Smooth muscle cell (in vitro differentiated cells): ENCODE measurements around the gene COL5A1. TPM values are rescaled to one million over a fixed set of nuclear protein-coding genes. Genes with fewer than 3 reads are reported as not detected.
A peak's percentile ranks its signal among the peaks of the same experiment; 100 is the strongest.

Experiments
- DNase-seq: peaks from one replicate; lab custom pipeline; 2025; ENCODE audit not compliant: unreplicated experiment; lab: John Stamatoyannopoulos, UW
- H2AFZ ChIP-seq: fragments of 200-600 bp; sonication (generic); 2 replicates; pipeline ENCODE4 v1.6.0; 2016; ENCODE audit warnings: antibody characterized with exemption, low read depth, mild to moderate bottlenecking
- H3F3A ChIP-seq: fragments of 200-600 bp; sonication (generic); 2 replicates; pipeline ENCODE4 v1.6.0; 2017; ENCODE audit warnings: antibody characterized with exemption, low read depth
- H3K27ac ChIP-seq: fragments of 200-600 bp; sonication (generic); 2 replicates; pipeline ENCODE4 v1.5.1; 2016; ENCODE audit warnings: low read depth, mild to moderate bottlenecking
- H3K27me3 ChIP-seq: fragments of 200-600 bp; sonication (generic); 2 replicates; pipeline ENCODE4 v1.6.1; 2016; ENCODE audit warnings: low read depth, mild to moderate bottlenecking
- H3K36me3 ChIP-seq: fragments of 200-600 bp; sonication (generic); 2 replicates; pipeline ENCODE4 v1.5.1; 2016; ENCODE audit warnings: low read depth
- H3K4me1 ChIP-seq: fragments of 200-600 bp; sonication (generic); 2 replicates; pipeline ENCODE4 v1.5.1; 2016; ENCODE audit warnings: low read depth
- H3K4me2 ChIP-seq: fragments of 200-600 bp; sonication (generic); 2 replicates; pipeline ENCODE4 v1.6.0; 2016; ENCODE audit warnings: mild to moderate bottlenecking
- H3K4me3 ChIP-seq: fragments of 200-600 bp; sonication (generic); 2 replicates; pipeline ENCODE4 v1.5.1; 2016; ENCODE audit warnings: mild to moderate bottlenecking
- H3K79me2 ChIP-seq: fragments of 200-600 bp; sonication (generic); 2 replicates; pipeline ENCODE4 v1.6.0; 2016; ENCODE audit warnings: low read depth, mild to moderate bottlenecking
- H3K9ac ChIP-seq: fragments of 200-600 bp; sonication (generic); 2 replicates; pipeline ENCODE4 v1.6.0; 2016; ENCODE audit warnings: low read depth
- H3K9me3 ChIP-seq: fragments of 200-600 bp; sonication (generic); replicated peaks from 2 replicates; pipeline ENCODE4 v1.5.1; 2016; ENCODE audit warnings: low read depth
- H4K20me1 ChIP-seq: fragments of 200-600 bp; sonication (generic); 2 replicates; pipeline ENCODE4 v1.6.0; 2016; ENCODE audit warnings: low read depth
- WGBS: methylation state at CpG from one replicate; pipeline ENCODE4 v1.1.7; 2016; ENCODE audit warnings: low lambda C conversion rate; 5-methylcytosine and 5-hydroxymethylcytosine counted together
- polyA plus RNA-seq: library from polyadenylated mRNA; unstranded; fragments of >200 nt; fragmentation: Nextera tagmentation; extraction: Ambion mirVana; gene quantifications from 2 replicates; pipeline ENCODE4 v1.2.1, GENCODE V29; 2016
- total RNA-seq: library from RNA; depleted of rRNA; stranded (reverse); fragments of >200 nt; gene quantifications from 2 replicates; pipeline ENCODE4 v1.2.3, GENCODE V29; 2014
- TF ChIP-seq, protein P1 (sequence below): fragments of 200-600 bp; sonication (generic); IDR thresholded peaks from 2 replicates; pipeline ENCODE4 v1.5.1; 2017; ENCODE audit warnings: borderline replicate concordance, mild to moderate bottlenecking, antibody characterized with exemption; ENCODE audit not compliant: insufficient read depth, poor library complexity, severe bottlenecking

COL5A1 gene
- total and polyA plus RNA-seq, 2 experiments from 2014 or later: 1,084 to 1,443 TPM

DNA sequence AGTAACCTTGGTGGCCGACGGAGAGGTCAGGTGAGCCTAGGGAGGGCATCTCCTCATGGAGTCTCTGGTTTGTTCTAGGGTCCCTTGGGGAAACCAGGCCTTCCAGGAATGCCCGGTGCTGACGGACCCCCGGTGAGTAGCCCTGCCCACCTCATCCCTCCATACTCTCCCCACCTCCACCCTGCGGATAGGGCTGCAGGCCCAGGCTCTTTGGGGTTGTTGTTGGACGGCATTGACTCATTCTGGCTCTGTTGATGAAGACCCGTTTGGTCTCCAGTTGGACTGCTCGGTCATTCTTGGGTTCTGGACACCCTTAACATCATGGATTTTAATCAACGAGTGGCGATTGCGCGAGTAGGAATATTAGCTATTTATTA is 126.7 kb downstream of the COL5A1 start:
- TF ChIP-seq, protein P1, sequence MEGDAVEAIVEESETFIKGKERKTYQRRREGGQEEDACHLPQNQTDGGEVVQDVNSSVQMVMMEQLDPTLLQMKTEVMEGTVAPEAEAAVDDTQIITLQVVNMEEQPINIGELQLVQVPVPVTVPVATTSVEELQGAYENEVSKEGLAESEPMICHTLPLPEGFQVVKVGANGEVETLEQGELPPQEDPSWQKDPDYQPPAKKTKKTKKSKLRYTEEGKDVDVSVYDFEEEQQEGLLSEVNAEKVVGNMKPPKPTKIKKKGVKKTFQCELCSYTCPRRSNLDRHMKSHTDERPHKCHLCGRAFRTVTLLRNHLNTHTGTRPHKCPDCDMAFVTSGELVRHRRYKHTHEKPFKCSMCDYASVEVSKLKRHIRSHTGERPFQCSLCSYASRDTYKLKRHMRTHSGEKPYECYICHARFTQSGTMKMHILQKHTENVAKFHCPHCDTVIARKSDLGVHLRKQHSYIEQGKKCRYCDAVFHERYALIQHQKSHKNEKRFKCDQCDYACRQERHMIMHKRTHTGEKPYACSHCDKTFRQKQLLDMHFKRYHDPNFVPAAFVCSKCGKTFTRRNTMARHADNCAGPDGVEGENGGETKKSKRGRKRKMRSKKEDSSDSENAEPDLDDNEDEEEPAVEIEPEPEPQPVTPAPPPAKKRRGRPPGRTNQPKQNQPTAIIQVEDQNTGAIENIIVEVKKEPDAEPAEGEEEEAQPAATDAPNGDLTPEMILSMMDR: no peak
- no peak overlapping the region for H3K4me3 ChIP-seq
- no peak overlapping the region for H3K9ac ChIP-seq
- peak overlapping the region; percentile 75 for H3K27ac ChIP-seq
- peaks cover 100% of the 10 kb centered on the region for H4K20me1 ChIP-seq
- 91% methylated on average over 12 of the region's 13 CpGs for WGBS
- H3K27me3 ChIP-seq: no peaks in the 10 kb centered on the region
- no peak for DNase-seq
- peaks cover 36% of the 10 kb centered on the region for H3K36me3 ChIP-seq
- peaks cover 83% of the 10 kb centered on the region for H3K79me2 ChIP-seq
- H3K4me1 ChIP-seq: no peaks in the 10 kb centered on the region
- H3K9me3 ChIP-seq: no peaks in the 10 kb centered on the region
- H3K4me2 ChIP-seq: no peak overlapping the region
- H3F3A ChIP-seq: peaks cover 96% of the 10 kb centered on the region
- no peak overlapping the region for H2AFZ ChIP-seq

DNA sequence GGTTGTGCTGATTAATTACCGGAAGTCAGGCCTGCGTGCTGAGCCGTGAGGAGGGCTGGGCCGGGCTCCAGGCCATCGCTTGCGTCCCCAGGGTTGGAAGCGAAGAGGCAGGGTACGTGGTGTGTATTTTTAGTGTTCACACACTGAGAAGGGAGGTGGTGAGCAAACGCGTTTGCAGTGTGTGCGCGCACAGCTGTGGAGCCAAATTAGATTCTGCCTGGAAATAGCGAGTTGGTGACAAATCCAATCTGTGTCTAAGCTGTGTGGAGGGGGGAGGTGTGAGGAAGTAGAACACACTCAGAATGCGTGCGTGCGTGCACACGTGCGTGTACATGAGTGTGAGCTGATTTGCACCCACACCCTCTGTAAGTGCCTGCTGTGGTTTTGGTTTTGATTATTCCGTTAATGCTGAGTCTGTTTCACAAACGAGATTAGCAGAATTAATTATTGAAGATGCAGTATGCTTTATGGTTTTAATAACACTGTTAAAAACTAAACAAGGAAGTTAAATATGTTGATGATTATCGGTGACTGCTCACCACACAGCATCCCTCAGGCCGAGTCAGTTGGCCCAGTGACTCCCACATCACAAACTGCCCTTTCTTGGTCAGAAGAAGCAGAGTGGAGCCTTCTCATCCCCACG is 127.2 kb downstream of the COL5A1 start:
- TF ChIP-seq, protein P1: no peak
- Histone ChIP-seq H4K20me1 (peaks cover 100% of the 10 kb centered on the region), H2AFZ (no peak overlapping the region), H3K9me3 (no peaks in the 10 kb centered on the region), H3K4me2 (no peak overlapping the region), H3K27me3 (no peaks in the 10 kb centered on the region), H3K9ac (no peak overlapping the region), H3K36me3 (peaks cover 31% of the 10 kb centered on the region), H3F3A (peaks cover 96% of the 10 kb centered on the region), H3K4me1 (no peaks in the 10 kb centered on the region), H3K79me2 (peaks cover 83% of the 10 kb centered on the region), H3K4me3 (no peak overlapping the region), H3K27ac (peak overlapping the region; percentile 75)
- WGBS: 91% methylated on average over 23 of the region's 23 CpGs
- no peak for DNase-seq

DNA sequence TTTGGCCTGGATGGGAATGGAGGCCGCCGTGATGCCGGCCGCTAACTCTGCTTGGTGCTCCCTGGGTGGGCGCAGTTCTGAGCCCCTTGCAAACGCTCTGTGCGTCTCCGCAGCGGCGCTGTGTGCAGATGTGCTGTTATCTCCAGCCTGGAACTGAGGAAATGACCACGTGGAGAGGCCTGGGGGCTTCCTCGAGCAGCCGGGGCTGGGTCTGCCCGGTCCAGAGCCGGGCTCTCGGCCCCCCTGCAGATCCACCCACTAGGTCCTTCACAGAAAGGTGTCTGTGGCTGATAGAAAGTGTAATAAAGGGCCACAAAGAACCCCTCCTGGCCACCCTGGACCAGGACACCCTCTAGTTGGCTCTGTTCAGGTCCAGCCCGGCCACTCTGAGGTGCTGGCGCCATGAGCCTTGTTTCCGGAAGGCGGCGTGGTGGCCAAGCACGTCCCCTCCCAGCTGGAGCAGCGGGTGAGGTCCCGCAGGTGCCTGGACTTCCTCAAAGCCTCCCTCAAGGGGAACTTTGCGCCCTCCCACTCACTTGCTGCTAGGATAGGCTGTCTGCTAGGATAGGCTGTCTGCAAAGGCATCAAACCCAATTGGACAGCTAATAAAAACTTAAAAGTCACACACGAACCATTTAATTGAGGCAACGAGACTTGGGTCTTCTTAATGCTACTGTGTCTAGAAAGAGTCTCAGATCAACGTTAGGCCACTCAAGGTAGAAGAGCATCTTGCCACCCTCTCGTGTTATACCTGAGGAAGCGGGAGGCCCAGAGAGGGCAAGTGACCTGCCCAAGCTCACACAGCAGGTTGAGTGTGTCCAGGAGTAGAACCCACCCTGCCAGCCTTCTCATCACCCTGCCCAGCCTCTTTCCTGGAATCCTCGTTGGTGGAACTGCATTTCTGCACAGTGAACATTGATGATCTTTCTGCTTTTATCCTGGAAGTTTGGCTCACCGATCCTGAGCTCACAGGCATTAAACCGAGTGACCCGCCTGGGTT is 129.7 kb downstream of the COL5A1 start:
- Histone ChIP-seq H4K20me1 (peaks cover 100% of the 10 kb centered on the region), H3K36me3 (peaks cover 16% of the 10 kb centered on the region), H3K9ac (no peak overlapping the region)

More for the DNA sequence above, 129.7 kb downstream of the COL5A1 start:
- TF ChIP-seq, protein P1: no peak
- 92% methylated on average over 34 of the region's 34 CpGs for WGBS
- no peaks in the 10 kb centered on the region for H3K27me3 ChIP-seq
- H3K4me3 ChIP-seq: no peak overlapping the region
- H2AFZ ChIP-seq: no peak overlapping the region
- peaks cover 97% of the 10 kb centered on the region for H3F3A ChIP-seq
- peaks cover 81% of the 10 kb centered on the region for H3K79me2 ChIP-seq
- DNase-seq: no peak
- H3K4me1 ChIP-seq: no peaks in the 10 kb centered on the region
- H3K9me3 ChIP-seq: no peaks in the 10 kb centered on the region
- peak overlapping the region; percentile 75 for H3K27ac ChIP-seq
- no peak overlapping the region for H3K4me2 ChIP-seq
